Hematopoietic multipotent progenitor cell treated with erythropoietin and hydrocortisone succinate and interleukin-3 and kit ligand, for 8 days (in vitro differentiated cells): ENCODE results near the gene OCSTAMP.

Experiments used
- DNase-seq: peaks from one replicate; pipeline ENCODE4 v3.0.0-alpha.2; 2015

Gene OCSTAMP

GRCh38 chr20:46552460-46553420, 2.3 kb upstream of the OCSTAMP start:
- peak; percentile 25 for DNase-seq

- DNase-seq, result no peak
Measured at GRCh38 chr20:46551522-46552381, 1.3 kb upstream of the OCSTAMP start.

- DNase-seq, result no peak
Measured at GRCh38 chr20:46549188-46549972, 1.1 kb downstream of the OCSTAMP start.

- no peak for DNase-seq
Measured at GRCh38 chr20:46548688-46549087, 1.8 kb downstream of the OCSTAMP start.

GRCh38 chr20:46547995-46548394, 2.5 kb downstream of the OCSTAMP start:
- no peak for DNase-seq

GRCh38 chr20:46546936-46547335, 3.5 kb downstream of the OCSTAMP start:
- DNase-seq, result no peak

GRCh38 chr20:46546298-46546697, 4.2 kb downstream of the OCSTAMP start:
- DNase-seq, result no peak

GRCh38 chr20:46545827-46546138, 4.7 kb downstream of the OCSTAMP start:
- DNase-seq, result no peak

- peak; percentile 12 for DNase-seq
Measured at GRCh38 chr20:46545077-46545826, 5.2 kb downstream of the OCSTAMP start.

DNA sequence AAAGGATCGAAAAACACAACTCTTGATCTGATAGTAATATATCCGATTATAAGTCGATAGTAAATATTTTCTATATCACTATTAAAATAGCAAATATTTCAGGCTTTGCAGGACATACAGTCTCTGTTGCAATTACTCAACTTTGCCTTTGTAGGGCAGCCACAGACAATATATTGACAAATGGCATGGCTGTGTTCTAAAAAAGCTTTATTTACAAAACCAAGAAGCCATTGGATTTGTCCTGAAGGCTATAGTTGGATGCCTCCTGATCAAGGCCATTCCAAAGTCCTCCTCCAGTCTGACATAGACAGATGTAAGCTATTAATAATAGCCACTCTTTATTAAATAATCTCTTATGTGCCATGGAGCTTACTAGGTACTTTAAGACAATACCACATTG, 5.9 kb downstream of the OCSTAMP start:
- no peak for DNase-seq

DNA sequence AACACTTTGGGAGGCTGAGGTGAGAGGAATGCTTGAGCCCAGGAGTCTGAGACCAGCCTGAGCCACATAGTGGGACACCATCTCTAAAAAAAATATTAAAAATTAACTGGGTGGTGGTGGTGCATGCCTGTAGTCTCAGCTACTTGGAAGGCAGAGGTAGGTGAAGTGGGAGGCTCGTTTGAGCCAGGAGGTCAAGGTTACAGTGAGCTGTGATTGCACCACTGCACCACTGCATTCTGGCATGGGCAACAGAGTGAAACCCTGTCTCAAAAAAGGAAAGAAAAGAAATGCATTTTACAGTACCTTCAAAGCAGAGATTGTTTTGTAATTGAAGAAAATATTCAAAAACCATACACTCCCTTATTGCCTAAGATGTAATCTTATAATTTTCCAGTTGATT, 6.5 kb downstream of the OCSTAMP start:
- no peak for DNase-seq

DNA sequence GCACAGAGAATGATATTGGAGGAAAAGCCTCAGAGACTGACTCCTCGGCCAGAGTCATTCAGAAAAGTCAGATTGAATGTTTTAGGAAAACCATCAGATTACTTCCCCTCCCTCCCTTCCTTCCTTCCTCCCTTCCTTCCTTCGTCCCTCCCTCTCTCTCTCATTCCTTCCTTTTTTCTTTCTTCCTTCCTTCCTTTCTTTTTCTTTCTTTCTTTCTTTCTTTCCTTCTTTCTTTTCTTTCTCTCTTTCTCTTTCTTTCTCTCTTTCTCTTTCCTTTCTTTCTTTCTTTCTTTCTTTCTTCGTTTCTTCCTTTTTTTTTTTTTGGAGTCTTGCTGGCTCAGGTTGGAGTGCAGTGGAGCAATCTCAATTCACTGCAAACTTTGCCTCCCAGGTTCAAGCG, 7.4 kb downstream of the OCSTAMP start:
- no peak for DNase-seq

GRCh38 chr20:46541229-46541935, 9.1 kb downstream of the OCSTAMP start:
- no peak for DNase-seq

DNA sequence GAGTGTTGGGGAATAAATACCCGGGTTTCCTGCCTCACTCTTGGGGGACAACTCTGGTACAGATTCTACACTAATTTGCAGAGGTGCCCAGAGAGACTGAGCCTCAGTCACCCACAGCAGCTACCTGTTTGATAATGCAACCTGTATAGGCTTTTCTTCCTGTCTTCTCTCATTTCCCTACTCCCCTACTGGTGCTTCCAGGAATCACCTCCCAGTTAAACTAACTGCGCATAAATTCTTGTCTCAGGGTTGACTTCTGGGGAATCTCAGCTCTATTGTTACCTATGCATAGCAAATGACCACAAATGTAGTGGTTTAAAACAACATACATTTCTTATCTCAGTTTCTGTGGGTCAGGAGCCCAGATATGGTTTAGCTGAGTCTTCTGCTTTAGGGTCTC, 11.3 kb downstream of the OCSTAMP start:
- no peak for DNase-seq

DNA sequence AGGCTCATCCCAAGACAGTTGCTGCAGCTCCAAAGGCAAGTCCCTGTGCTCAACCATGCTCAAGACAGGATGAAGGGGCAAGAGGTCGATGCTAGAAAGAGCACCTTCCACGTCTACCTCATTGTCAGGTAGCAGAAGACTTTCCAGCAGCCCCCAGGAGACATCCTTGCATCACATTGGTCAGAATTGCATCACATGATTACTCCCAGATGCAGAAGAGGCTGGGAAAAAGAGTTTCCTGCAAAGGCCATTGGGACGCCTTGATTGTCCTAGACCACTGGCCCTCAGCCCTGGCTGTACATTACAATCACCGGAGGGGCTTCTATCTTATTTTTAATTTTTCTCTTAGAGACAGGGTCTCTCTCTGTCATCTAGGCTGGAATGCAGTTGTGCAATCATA, 19.8 kb downstream of the OCSTAMP start:
- DNase-seq, result no peak

GRCh38 chr20:46523696-46524328, 26.6 kb downstream of the OCSTAMP start:
- DNase-seq, result peak; percentile 28

DNA sequence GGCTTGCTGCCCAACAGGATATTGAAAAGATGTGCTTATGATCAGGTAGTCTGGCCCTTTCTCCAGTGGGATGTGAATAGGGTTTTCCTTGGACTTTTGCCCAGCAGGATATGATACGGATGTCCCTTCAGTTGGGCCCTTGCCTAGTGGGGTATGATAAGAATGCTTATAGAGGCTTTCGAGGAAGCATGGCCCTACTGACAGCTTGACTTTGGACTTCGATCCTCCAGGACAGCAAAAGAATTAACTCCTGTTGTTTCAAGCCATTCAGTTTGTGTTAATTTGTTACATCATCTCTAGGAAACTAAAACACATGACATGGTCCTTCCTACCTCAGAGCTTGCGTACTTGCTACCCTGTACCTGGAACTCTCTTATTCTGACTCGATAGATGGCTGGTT, 27.3 kb downstream of the OCSTAMP start:
- no peak for DNase-seq

DNA sequence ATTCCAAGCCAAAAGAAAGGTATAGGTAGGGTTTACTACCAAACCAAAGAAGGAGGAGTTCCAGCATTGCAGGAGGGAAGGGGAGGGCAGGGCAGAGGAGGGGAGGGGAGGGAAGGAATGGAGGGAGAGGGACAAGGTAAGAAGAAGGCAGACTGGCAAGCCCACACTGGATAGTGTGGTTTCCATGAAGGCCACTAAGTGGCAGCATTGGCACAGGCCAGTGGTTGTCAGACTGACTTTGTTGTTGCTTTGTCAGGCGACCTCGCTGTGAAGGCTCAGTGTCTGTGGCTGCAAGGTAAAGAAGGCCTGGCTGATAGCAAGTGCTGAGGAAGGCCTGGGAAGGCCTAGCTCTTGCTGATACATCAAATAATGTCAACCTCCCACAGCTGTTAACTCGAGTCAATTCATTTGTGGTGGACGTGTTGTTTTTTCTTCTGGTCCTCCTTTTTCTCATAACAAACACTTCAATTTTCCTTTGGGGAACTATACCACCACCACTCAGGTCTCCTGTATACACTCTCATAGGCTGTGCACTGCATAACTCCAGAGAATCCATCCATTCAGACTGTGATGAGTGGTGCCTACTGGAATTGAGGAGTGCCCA, 29.4 kb downstream of the OCSTAMP start:
- peak; percentile 74 for DNase-seq

- DNase-seq, result no peak
Measured at GRCh38 chr20:46520540-46520939, 29.9 kb downstream of the OCSTAMP start.

GRCh38 chr20:46519471-46520068, 30.9 kb downstream of the OCSTAMP start:
- no peak for DNase-seq
